NAMALWA (cell line): ENCODE data around the gene RPP25.
A peak's percentile ranks its signal among the peaks of the same experiment; 100 is the strongest.

Experiments used
- DNase-seq: peaks from one replicate; pipeline ENCODE4 v3.0.0-alpha.2; 2015; ENCODE audit warnings: low spot score

Gene RPP25, protein sequence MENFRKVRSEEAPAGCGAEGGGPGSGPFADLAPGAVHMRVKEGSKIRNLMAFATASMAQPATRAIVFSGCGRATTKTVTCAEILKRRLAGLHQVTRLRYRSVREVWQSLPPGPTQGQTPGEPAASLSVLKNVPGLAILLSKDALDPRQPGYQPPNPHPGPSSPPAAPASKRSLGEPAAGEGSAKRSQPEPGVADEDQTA

DNA sequence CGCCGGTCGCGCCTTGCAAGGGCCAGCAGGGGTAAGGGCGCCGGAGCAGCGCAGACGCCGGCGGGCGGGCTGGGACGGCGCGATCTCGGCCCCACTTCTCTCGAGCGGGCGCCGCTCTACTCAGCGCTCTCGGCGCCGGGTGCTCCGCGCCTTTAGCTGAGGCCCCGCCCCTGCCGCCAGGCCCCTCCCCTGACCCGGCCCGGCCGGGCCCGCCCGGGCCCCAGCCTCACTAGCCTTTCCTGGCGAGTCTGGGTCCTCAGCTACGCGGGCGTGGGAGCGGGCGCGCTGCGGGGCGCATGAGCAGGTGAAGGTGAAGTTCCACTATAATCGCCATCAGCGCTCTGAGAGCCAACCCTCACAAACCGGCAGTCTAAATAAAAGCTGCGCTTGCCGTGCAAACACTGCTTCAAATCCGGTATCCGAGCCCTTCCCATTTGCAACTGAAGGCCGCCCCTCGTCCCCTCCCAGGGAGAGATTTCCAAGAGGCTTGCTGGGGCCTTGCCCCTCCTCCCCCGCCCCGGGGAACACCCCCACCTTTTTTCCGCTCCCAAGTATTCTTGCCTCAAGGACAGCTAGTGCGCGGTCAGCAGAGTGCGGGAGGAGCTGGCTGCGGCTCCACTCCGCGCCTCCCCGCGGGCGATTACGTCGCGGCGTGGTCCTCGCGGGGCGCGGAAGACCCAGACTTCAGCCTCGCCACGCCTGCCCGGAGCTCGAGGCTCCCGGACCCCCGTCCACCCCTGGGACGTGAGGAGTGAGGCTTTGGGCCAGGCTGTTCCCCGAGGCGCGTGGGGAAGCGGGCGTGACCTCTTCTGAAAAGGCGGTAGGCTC, at the start of gene RPP25:
RPP25 (minus strand) TSS at position 125 of the 828 bp plus-strand sequence. CDS start 189 bp downstream, outside the sequence.
- peak; percentile 77 for DNase-seq

DNA sequence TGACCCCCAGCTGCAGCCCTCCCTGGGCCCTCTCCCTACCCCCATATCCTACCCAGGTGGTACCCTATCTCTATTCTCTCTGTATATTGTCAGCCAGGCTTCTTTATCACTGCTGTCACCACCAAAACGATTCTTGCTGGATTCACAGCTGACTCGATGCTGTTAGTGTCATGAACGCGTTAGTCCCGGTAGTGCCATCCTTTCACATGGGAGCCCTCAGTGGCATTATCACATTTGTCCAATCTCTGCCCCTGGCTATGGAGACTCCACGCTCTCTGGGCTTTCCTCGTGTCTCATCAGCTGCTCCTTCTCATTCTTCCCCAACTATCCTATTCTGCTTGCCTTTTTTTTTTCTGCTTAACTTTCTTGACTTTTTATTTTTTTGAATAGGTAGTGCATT, 45.8 kb upstream of the RPP25 start:
- no peak for DNase-seq

DNA sequence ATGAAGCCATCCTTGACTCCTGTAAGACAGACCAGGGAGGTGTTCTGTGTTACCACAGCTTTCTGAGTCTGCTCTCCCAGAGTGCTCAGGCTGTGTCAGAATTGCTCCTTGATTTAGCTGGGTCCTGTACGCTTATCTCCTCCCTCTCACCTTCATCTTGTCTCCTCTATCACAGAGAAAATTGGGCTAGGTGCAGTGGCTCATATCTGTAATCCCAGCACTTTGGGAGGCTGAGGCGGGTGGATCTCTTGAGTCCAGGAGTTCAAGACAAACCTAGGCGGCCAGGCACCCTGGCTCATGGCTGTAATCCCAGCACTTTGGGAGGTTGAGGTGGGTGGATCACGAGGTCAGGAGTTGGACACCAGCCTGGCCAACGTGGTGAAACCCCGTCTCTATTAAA, 44.7 kb upstream of the RPP25 start:
- DNase-seq: no peak

DNA sequence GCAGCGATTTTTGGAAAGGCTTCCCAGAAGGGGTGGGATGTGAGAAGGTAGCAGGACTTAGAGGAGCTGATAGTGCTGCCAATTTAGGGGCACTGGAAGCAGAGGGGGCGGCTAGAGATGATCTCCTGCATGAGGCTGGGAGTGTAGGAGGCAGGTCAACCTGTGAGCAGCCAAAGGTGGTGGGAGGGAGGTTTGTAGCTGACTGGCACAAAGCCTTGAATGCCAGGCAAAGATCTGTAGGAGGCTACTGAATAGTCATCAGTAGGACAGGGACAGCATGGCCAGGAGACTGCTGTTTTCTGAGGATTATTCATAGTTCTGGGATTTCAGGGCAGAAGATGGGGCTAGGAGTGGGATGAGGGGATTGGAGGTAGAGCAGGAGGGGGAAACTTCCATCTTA, 41.0 kb upstream of the RPP25 start:
- no peak for DNase-seq

DNA sequence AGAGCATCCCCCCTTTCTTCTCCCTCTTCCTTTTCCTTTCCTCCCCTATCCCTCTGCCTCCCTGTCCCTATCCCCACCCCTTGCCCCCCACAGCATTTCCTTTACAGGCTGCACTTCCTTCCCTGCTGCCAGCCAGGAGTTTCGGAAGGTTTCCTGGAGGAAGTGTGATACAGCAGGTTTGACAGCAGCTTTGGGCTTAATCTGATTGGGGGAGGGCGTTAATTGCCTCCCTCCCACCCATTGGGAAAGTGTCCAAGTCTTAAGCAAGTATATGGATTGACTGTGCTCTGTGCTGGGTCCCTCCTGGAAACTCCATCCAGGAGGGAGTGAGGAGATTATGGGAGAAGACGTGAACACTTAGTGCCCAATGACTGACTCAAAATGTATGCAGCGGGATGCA, 40.6 kb upstream of the RPP25 start:
- no peak for DNase-seq

DNA sequence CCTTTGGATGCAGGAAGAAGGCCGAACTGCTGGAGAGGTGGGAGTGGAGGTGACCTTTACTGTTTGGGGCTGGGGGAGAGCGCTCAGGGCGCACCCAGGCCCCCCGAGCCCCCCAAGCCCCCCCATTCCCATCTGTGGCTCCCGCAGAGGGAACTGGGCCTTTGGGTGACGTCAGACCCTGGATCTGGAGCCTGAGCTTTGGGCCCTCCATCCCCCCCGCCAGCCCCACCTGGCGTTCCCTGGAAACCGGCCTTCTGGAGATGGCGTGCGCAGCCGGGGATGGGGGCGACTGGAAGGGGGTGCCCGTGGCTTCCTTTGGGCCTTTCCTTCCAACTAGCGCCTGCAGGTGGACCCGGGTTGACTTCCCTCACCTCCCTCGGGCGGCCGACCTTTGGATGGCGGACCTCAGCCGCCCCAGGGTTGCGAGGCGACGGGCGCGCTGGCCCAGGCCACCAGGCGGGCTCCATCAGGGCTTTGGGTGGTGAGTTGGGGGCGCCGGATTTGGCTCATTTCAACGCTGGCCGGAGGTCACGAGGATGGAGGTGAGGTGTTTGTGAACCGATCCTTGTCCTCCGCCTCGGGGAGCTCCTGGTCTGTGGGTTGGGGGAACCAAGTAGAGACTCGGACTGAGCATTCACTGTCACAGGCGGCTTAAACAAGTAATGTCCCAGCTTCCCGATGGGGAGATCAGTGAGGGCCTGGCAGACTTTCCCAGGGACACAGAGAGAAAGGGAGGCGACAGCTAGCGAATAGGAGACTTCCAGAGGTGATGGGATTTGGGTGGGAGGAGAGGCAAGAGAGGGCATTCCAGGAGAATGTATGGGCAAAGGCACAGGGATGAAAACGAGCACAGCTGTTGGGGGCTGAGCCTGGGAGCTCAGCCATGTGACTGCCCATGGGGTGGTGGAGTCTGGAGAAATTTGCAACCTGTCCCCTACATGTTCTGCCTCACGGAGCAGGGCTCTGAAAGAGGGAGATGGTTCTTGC, 39.5 kb upstream of the RPP25 start:
- no peak for DNase-seq

DNA sequence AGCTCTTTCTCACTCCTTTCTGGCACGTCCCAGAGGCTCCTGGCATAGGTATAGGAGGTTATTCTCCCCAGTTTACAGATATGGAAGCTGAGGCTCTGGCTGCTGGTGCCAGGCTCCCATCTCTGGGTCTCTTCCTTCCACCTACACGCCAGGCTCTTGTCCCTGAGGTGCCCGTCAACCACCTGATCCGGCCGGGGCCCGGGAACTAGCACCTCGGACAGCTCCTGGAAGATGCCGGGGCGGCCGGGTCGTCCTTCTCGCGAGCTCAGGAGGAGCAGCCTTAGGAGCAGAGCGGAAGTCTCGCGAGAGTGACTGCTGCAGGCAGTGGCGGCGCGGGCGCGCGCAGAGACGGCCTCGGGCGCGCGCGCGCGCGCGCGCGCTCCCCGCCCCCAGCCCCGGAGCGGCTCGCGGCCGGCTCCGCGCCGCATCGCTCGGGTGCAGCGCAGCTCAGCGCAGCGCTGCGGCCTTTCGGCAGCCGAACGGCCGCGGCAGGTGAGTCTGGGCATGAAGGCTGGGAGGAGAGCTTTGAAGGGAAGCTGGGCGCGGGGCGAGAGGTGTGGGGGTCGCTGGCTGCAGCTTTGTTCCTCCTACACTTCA, 38.7 kb upstream of the RPP25 start, which contains the start of gene SCAMP5:
SCAMP5 (plus strand) TSS at position 382 of the 597 bp plus-strand sequence. CDS start 16,277 bp downstream, outside the sequence.
- peak; percentile 93 for DNase-seq

DNA sequence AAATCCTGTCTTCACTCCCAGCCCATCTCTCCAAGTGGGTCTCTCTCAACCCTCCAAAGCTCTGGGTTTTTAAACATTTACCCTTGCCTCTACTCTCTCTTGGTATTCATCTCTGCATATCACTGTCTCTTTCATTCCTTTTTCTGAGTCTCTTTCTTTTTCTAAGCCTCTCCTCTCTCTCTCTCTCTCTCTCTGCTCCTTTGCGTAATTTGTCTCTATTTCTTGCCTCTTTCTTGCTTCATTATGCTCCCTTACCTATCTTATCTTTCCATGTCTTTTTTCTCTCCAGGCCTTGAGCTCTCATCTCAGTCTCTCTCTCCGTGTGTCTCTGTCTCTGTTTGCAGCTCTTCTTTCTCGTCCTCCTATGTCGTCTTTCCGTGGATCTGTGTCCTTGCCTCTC, 38.1 kb upstream of the RPP25 start:
- no peak for DNase-seq

DNA sequence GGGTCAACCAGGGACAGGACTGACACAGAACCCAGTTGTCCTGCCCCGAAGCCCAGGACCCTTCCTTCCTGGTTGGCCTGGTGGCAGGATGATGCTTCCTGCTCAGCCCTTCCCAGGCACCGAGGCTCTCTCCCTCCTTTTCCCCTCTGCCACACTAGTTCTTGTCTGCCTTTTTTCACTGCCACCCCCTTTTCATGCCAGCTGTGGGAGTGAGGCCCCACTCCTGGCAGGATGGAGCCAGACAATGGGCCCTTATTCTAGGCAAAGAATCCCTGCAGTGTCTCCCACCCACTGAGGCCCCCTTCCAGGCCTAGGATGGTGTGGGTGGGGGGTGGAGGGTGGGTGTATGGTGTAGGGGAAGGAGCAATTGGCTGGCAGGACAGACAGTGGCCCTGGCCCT, 37.7 kb upstream of the RPP25 start:
- DNase-seq: no peak

DNA sequence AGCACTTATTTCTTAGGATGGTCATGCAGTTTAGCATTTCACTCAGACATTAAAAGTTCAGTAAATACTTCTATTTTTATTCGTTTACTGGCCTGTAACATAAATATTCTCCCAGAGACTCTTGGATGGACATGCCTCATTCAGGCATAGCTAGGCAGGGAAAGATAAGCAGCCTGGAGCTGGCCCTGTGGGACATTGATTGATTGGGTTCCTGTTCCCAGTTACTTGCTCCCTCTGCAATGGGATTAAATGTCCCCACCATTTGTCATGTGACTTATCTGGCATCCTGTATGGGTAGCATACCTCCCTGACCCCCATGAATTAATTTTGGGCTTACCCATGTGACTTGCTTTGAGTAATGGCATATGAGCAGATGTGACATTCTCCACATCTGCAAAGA, 36.0 kb upstream of the RPP25 start:
- DNase-seq: no peak

DNA sequence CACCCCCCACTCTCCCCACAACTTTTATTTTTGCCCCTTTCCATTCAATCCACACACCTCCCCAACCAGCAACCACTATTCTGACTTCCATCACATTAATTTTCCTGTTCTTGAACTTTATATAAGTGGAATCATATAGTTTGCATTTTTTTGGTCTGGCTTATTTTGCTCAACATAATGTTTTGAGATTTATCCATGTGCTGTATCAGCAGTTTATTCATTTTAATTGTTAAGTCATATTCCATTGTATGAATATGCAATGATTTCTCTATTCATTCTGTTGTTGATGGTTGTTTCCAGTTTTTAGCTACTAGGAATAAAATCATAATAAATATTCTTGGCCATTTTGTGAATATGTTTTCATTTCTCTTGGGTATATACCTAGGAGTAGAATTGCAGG, 33.0 kb upstream of the RPP25 start:
- DNase-seq: no peak

DNA sequence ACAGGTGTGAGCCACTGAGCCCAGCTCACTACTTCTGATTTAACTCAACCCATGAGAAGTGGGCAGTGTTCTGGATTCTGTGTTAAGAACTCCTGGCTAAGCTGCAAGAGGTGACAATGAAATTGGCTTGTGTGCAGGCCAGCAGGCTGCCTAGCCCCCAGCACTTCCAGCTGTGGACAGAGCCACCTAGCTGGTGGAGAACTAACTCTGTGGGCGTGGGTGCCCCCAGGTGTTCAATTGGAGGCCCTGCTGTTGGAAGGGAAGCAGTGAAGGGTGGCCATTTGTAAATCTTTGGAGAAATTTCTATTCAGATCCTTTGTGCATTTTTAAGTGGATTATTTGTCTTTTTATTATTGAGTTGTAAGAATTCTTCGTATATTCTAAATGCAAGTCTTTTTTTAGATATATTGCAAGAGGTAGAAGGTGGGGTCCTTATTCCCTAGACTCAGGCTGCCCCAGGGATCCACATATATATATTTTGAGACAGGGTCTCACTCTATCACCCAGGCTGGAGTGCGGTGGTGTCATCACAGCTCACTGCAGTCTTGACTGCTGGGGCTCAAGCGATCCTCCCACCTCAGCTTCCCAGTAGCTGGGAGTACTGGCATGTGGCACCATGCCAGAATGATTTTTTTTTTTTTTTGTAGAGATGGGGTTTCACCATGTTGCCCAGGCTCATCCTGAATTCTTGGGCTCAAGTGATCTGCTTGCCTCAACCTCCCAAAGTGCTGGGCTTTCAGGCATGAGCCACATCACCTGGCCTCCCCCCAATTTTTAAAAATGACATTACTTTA, 31.6 kb upstream of the RPP25 start:
- peak; percentile 66 for DNase-seq

DNA sequence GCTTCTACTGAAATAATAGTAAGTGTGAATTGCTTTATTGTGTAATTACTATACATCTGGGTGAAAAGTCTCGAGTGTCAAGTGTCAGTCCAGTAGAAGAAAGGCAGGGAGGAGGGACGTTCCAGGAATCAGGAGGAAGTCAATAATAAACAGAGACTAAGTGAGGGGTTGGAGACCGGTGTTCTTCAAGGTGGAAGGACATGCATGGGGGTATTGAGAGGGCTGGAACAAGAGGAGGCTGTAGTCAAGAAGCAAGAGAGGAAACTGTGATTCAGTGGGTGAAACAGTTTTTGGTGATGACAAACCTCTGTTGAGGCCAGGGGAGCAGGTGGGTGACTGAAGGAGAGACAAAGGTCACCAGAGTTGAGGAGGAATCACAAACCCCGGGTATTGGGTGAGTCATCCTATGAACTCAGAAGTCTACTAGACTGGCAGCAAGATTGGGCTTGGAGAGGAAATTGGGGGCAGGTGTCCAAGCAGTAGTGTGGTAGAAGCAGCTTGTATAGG, 27.2 kb upstream of the RPP25 start:
- no peak for DNase-seq

DNA sequence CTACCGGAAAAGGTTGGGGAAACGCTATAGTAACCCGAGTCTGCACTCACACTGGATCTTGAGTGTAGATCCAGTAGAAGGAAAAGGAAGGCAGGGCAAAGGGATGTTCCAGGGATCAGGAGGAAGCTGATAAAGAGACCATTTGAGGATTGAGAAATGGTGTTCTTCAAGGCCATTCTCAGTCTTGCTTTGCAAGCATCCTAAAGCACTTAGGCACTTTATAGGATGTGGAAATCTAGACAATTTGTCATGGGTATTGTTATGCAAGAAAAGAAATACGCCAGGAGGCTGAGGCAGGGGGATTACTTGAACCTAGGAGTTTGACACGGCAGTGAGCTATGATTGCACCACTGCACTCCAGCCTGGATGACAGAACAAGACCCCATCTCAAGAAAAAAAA, 25.6 kb upstream of the RPP25 start:
- no peak for DNase-seq

DNA sequence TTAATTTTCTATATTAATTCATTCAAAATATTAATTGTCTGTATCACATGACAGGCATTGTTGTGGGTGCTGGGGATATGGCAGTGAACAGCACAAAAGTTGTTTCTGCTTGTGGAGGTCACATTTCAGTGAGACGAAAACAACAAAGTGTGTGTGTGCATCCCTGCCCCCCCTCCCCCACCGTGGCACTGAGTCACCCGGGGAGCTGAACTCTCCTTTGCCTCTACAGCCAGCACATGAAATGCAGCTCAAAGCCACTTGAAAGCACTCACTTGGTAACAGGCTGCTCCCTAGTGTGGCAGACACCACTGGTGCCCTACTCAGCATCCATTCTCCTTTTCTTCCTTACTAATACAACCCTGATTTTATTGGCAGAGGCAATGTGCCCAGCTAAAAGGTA, 21.9 kb upstream of the RPP25 start:
- no peak for DNase-seq

DNA sequence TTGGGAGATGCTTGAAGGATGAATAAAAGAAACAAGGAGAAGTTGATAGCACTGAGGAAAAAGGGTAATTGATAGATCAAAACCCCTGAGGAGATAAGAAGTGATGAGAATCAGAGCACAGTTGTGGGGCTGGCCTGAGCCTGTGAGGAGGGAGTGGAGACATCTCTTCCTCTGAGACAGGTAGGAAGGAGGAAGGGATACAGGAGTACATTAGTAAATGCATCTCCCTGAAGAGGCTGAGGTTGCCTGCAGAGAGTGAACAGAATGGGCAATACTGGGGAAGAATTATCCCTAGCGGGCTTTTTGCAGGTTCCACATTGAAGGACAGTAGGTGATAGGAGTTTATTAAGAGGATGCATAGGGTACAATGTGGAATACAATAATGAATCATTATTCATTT, 21.5 kb upstream of the RPP25 start:
- DNase-seq: no peak

DNA sequence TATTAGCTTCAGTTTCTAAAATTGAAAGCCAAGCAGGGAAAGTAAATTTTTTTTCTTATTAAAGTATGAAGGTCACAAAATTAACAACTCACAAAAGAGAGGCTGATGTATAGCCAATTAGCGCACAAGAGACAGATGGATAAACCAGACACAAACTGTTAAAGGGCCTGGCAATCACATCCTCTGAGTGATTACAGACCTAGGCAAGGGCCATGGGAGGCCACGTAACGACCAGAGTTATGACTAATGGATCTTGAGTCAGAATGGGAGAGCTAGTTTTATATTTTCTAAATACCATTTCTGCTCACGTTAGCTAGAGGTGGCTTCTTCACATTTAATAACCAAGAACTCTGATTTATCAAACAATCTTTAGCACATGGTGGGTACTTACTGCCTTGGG, 21.0 kb upstream of the RPP25 start:
- DNase-seq: no peak

DNA sequence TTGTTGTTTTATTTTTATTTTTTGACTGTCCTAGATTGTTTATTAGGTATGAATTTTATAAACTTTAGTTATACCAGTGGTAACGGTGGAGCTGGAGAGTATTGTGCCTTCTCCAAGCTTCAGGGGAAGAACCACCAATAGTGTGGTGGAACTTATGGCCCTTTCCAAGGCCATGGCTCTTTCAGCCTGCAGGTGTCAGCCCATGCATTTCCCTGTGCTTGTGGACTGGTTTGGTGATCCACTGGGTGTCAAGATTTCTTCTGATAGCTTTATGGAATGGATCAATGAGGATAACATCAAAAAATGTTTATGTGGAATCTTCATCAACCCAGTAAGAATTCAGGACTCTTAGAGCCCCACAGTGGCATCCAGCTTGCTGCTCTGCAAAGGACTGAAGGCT, 19.6 kb upstream of the RPP25 start:
- no peak for DNase-seq

DNA sequence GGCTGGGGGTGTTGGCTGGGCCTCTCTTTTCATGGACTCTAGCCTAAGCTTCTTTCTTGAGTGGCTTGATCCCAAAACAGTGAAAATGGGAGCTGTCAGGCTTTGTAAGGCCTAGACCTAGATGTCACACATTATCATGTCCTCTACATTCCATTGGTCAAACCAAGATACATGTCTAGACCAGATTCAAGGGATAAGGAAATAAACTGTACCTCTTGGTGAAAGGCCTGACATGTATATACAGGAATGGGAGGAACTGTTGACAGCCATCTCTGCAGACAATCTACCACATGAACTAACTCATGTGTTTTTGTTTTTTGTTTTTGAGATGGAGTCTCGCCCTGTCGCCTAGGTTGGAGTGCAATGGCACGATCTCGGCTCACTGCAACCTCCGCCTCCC, 11.1 kb upstream of the RPP25 start:
- DNase-seq: no peak

DNA sequence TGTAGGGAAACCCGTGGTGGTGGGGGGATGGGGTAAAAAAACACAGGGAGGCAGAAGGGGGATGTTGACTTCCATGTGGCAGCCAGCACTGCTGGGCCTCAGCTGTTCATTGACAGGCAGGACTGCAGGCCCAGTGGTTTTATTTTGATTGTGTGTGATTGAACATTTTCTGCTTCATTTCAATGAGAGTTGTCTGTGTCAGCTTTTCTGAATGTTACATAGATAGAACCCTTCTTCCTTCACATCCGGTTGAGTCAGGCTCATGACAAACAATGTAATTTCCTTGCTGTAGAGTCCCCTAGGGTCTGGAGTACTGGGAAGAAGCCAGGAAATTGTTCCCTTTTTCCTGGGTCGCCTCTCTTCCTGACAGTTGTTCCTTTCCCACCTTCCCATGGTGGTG, 8.2 kb upstream of the RPP25 start:
- no peak for DNase-seq

DNA sequence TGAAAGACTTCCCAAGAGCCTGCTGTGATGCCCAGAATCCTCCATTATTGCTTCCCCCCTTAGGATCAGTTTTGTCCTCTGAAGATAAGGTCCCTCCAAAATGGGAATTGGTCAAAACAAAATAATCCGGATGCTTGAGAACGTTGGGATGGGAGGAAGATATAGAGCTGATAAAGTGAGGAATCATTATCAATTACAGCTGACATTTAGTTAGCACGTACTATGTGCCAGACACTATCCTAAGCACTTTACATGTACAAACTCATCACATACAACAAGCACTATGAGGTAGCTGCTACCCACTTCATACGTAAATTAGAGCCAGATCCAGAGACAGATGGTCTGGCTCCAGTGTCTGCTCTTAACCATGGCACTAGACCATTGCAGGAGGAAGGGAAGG, 6.6 kb upstream of the RPP25 start:
- DNase-seq: no peak
